HG02938 (cell line): ENCODE measurements around the gene MCM8.

Experiments
- ATAC-seq: cut with Tn5 transposase; IDR thresholded peaks from one replicate; pipeline ENCODE4 v1.9.1; 2021; ENCODE audit warnings: mild to moderate bottlenecking, moderate library complexity; ENCODE audit not compliant: unreplicated experiment

The MCM8 gene

DNA sequence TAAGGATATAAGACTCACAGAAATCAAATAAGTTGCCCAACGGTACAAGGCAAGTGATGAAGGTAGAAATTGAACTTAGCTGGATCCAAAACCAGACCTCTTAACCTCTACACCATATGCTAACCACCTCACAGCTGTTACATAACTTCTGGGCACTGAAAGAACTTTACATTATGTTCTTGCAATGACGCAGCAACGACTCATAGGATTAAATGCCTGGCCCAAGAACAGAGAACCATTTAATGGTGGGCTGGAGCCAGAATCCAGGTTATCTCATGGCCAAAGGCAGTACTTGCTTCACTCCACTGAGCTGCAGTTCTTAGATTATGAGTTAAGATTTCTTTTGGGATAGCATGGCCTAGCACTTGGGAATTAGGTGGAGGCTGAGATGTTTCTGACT lies 4.5 kb upstream of the MCM8 start:
- ATAC-seq, result no peak

DNA sequence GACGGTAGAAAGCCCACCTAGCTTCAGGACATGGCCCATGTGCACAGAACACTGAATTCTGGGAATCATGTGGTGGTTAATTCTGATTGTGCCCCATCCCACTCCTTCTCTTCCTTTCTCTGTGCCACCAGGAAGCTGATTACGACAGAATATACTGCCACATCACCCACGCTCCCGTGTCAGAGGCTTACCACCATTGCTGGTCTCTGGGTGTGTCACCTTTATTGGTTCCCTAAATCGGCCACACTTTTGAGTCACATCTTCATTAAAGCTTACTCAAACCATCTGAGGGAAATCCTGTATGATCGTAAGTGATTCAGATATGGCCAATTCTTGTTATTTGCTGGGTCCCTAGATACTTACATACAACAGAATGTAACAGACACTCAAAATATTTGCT lies 3.2 kb upstream of the MCM8 start:
- ATAC-seq, result no peak

DNA sequence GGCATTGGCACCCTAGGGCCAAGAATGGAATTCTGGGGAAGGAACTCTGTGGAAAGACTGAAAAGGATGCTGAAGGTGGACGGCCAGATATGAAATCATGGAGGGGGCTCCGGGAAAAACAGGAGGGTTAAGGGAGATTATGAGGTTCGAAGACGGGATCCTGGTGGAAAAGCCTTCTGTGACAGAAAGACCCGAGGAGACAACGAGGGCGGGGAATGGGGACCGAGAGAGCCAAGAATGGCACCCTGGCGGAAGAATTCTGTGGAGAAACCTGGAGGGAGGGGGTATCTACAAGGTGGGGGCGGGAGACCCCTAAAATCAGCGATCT lies 545 bp upstream of the MCM8 start:
- no peak for ATAC-seq

DNA sequence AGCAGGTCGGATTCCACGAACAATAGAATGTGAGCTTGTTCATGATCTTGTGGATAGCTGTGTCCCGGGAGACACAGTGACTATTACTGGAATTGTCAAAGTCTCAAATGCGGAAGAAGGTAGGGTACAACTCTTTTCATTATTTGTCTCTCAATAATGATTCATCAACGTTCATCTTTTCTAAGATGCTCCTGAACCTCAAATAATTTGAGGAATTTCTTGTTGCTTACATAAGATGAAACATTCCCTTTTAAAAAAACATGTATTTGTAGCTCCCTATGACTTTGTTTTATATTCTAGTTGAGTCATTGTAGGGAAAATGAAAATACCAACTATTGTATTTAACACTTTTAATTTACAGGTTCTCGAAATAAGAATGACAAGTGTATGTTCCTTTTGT lies 17.0 kb downstream of the MCM8 start:
- ATAC-seq, result no peak

DNA sequence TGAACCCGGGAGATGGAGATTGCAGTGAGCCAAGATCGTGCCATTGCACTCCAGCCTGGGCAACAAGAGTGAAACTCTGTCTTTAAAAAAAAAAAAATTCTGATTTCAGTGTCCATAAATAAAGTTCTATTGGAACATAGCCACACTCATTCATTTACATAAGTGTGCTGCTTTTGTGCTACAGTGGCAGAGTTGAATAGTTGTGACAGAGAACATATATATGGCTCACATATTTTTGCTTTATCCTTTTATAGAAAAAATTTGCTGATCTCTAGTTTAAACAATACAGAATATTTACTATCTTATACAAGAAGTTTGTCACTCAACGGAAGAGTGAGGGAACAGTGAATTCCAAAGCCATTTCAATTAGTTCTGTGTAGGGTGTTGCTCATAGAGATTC lies 18.0 kb downstream of the MCM8 start:
- ATAC-seq, result no peak

DNA sequence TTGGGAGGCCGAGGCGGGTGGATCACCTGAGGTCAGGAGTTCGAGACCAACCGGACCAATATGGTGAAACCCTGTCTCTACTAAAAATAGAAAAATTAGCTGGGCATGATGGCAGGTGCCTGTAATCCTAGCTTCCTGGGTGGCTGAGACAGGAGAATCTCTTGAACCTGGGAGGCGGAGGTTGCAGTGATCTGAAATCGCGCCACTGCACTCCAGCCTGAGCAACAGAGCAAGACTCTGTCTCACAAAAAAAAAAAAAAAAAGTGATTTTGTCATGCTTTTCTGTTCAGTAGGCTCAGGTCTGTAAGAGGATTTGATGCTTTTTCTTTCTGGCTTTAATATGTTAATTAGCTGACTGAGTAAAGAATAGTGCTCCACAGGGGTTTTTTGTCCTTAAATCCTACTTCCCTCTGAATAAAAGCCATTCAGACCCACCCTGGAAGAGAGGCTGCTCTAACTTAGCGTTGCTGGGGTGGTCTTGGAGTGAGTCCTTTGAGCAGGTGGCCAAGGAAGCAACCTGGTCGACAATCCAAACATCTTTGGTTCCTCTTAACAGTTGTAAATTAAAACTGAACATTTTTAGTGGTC lies 19.0 kb downstream of the MCM8 start:
- ATAC-seq, result no peak

DNA sequence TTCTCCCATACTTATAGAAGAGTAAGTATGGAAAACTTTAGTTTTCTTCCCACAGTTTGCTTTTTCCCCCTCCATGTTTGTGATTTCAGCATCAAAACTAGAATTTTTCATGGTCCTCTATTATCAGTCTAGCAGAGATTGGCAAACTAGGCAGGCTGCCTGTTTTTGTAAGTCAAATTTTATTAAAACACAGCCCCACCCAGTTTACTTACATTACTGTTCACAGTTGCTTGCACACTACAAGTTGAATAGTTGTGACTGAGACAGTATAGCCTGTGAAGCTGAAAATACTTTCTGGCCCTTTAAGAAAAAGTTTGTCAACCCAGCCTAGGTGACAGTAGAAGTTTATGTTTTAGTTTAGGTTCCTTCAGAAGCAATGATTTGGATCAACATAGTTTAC lies 19.5 kb downstream of the MCM8 start:
- no peak for ATAC-seq

DNA sequence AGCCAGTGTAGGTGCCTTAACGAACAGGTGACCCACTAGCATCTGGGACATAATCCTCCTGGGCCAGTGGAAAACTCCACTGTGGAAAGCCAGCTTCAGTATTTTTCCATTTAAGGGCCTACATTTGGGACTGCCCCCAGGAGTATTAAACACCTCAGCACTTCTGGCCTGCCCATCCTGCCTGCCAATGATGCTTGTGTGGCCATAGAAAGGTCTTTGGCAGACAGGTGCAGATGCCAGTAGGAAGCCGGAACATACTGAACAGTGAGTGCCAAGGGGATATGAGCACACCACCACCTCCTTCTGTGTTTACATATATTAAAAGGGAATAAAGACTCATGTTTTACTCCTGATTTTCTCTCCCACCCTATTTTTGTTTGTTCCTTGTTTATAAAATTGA lies 19.9 kb downstream of the MCM8 start:
- ATAC-seq, result no peak

DNA sequence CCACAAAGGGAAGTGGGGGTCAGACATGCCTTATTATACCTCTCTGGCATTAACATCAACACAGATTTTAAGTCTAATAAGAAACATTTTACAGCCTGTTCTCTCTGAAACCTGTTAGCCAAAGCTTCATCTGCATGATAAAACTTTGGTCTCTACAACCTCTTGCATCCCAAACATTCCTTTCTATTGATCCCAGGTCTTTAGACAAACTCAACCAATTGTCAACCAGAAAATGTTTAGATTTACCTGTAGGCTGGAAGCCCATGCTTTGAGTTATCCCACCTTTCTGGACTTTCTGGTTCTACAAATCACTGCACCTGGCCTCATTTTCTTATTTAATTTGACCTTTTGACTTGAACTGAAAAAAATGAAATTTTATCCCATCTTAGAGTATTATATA lies 20.8 kb downstream of the MCM8 start:
- ATAC-seq, result no peak

DNA sequence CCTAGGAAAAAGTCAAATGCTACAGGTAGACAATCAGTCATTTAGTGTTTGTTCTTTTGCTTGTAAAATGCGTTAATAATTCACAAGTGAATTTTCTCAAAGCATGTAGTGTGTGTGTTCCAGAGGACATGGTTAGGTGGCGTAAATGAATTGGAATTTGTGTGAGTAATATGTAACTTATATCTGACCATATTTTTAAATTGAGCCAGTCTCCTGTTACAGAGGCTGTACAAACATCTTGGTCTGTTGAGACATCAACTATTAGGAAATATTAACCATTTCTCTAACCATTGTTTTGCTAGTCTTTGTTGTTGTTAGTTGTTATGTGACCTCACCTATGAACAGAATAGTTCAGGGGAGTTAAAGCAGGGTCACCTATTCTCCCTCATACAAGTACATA lies 22.7 kb downstream of the MCM8 start:
- ATAC-seq, result no peak

DNA sequence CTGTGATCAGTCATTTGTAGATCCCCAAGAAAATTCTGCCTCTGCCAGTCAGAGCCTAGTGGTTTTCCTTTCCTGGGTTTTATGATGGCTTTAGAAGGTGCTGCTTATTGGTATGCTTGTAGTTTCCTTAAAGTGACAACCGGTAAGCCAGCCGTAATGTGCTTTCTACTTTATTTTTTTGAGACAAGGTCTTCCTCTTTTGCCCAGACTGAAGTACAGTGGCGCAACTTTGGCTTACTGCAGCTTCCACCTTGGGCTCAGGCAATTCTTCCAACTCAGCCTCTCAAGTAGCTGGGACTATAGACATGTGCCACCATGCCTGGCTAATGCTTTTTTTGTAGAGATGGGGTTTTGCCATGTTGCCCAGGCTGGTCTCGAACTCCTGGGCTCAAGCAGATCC lies 23.5 kb downstream of the MCM8 start:
- ATAC-seq, result no peak

DNA sequence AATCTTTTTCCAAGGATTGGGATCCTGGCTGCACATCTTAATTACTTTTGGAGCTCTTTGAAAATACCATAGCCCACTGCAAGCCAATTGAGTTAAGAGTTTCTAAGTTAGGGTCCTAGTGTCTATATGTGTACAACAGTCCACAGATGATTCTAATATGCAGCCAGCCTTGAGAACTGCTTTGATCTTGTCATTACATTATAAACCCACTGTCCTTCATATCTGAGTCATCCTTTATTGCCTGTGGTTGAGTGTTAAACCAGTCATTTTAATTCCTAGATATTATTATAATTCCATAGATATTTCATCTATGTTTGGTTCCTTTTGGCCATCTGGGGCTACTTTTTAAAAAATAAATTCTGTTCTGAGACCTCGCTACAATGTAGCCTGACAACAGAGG lies 24.1 kb downstream of the MCM8 start:
- no peak for ATAC-seq

DNA sequence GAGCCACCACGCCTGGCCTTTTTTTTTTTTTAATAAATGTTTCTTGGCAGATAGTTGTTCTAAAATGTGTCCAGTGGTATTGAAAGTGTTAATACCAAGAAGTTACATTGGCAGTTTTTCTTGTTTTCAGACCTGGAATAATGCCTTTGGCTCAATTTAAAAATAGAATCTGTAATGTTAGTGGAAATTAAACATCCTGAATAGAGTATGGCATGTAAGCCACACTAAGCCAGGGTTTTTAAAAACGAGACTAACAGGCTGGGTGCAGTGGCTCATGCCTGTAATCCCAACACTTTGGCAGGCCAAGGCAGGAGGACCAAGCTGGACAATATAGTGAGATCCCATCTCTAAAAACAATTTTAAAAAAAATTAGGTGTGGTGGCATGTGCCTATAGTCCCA lies 25.3 kb downstream of the MCM8 start:
- no peak for ATAC-seq

DNA sequence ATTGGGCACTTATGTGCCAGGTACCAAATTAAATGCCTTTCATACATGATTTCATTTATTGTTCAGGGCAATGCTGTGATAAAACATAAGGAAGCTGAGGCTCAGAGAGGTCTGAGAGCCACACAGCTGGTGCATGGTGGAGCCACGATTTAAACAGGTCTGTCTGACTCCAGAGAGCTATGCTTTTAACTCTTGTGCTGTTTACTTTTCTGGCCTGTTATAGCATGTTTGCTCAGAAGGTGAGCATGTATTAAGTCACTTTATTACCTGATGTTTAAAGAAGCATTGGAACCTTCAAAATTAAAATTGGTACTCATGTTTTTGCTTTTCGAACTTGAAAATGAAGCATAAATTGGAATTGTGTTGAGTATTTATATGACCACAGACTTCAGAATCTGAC lies 26.8 kb downstream of the MCM8 start:
- ATAC-seq, result no peak

DNA sequence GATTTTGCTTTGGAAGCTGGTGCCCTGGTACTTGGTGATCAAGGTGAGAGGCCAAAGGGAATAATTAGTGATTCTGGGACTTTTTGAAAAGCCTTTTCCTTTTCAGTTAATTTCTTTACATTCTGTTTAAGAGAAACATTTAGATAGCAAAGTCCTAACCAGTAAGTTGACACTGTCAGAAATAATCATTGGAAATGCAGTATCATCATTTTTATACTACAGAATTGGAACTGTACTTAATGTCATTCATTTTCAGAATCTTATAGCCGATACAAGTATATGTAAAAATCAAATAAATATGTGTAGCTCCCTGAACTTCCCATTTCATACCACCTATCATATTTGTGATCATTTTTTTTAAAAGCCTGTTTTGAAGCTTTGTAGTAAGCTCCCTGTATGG lies 27.5 kb downstream of the MCM8 start:
- ATAC-seq, result no peak

DNA sequence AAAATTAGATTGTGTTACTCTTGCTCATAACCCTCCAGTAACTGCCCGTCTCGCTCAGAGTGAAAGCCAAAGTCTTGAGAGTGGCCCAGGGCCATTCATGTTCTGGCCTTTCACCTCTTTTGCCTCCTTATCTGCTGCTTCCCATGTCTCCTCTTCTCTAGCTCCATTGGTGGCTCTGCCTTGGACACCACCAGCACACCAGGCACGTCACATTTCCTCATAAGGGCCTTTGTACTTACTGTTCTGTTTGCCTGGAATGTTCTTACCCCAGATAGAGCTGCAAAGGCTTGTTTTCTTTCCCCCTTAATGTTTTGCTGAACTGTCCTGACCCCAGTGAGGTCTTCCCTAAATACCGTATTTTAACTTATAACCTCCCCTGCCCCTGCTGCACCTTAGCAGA lies 29.3 kb downstream of the MCM8 start:
- no peak for ATAC-seq

DNA sequence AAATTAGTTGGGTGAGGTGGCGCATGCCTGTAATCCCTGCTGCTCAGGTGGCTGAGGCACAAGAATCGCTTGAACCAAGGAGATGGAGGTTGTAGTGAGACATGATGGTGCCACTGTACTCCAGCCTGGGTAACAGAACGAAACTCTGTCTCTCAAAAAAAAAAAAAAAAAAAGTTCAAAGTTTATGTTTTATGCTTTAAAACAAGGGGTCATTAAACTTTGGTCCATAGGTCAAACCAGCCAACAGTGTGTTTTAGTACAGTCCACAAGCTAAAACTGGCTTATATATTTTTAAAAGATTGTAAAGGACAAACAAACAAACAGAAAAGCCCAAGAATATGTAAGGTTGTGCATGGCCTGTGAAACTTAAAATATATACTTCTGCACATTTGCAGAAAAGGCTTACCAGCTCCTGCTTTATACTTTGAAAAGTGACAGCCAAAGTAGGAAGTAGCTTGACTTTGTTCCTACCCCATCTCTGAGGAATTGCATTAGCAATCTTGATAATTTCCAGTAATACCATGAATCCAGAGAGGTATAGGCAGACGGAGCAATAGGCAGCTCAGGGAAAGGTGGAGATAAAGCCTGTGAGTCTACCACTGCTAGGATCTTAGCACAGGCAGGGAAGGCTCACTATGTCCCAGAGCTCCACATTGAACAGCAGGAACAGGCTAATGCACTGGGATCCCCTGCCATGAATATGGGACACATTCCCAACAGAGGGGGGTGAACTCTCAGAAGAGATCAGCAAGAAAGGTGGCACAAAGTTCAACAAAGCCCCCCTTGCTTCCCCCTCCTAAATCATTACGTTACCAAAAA lies 30.5 kb downstream of the MCM8 start:
- no peak for ATAC-seq

DNA sequence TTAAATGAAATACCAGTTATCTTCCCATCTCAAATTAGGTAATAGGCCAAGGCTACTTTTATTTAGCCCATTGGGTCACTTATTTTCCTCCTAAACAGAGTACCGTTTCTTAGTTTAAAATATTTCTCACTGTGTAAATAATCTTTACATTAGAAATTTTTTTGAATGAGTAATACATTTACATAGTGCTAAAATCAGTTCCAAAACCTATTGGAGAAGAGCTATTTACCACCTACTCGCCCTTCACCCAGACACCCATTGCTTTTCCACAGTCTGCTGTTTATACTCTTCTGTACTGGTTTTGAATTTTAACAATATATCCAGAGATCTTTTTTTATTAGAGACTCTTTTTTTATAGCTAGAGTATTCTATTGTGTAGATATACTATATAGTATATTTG lies 36.9 kb downstream of the MCM8 start:
- no peak for ATAC-seq

DNA sequence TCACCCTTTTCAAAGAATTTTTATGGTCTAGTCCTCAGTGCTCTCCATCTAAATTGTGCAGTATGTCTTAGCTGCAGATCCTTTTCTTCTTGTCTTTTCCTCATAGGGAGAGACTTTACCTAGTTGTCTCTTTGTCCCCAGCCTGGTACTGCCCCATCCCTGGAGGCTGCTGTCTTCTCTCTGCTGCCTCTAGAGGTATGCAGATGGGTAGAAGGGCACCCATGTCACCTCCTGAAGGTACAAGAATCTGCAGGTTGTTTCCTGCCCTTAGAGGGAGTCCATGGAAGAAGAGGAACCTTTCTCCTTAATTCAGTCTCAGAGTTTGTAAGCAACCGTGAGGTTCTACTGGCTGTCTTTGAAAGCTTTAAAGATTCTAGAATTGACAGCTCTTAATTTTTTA lies 39.1 kb downstream of the MCM8 start:
- ATAC-seq, result no peak

DNA sequence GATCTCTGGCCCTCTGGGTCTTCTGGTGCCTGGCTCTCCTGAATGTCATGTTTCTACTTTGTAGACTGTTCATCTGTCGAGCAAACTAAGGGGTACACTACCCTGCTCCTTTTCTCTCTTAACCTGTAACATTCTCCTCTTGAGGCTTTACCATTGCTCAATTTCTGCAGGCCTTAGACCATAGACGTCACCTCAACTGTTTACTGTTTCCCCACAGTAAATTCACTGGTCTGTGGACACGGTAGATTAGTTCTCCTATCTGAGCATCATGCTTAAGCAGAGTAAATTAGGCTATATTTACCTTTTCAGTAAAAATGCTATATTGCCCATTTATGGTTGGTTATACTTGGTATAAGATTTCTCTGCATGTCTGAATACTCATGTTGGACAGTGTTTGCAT lies 40.5 kb downstream of the MCM8 start:
- ATAC-seq, result no peak

DNA sequence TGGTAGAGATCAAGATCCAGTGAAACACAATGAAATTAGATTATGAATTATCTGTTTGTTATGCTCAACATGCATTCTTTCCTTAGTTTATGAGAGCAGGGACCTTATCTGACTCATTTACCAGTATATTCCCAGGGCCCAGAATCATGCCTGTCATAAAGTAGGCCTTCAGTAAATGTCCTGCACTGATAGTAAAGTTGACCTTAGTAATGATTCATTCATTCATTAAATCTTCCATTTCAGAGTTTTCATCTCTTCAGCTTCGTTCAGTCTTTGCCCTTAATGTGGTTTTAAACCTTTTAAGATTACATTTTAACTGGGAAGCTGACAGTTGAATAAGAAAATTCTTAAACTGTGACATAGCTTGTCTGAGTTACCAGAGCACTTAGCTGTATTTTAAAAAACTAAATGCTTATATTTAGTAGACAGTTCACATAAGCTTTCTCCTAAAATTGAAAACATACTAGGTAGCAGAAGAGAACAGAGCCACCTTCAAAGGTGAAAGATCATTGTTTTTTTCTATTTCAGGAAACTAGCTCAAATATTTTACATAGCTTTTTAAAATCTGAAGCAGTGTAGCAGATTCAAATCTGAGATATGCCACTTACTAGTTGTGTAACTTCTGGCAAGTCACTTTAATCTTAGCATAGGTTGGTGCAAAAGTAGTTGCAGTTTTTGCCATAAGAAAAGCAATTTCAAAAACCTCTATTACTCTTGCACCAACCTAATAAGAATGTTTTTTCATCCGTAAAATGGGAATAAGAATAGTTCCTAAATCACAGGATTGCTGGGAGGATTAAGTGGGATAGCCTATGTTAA lies 41.4 kb downstream of the MCM8 start:
- no peak for ATAC-seq

DNA sequence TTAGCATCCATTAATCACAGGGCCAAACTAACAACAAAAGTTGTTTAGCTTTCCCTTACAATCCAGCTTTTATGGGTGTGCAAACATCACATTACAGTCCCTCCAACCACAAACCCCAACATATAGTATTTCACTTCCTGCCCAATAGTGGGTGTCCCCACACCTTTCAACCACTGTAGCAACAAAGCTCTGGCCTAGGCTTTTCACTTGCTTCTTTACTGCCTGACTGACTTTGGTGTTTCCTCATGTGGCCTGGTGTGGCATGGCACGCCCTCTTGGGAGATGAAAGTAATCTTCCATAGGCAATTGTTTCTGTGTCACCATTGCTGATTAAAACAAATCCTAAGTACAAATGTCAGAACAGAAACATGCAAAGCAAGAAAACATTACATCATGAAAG lies 46.3 kb downstream of the MCM8 start:
- ATAC-seq, result peak; percentile 97
